Measurements from ENCODE around the gene ADAMTS17.
"Not testable (repeated sequence)": the region's sequence is repeated elsewhere in the genome, so short reads cannot be mapped to it uniquely, and the experiment has no call there.

ADAMTS17 gene

GRCh38 chr15:100341750-100342560 is at the start of gene ADAMTS17:
Gene ADAMTS17 (minus strand): TSS chr15:100341975. CDS start chr15:100341899, 76 bp downstream.
- peak; percentile 94 for DNase-seq

GRCh38 chr15:100385300-100386050 is 43.7 kb upstream of the ADAMTS17 start:
- no peak for DNase-seq

GRCh38 chr15:100384108-100384410 is 42.3 kb upstream of the ADAMTS17 start:
- DNase-seq, result no peak

- DNase-seq, result peak; percentile 27
Observed at GRCh38 chr15:100383302-100384107, 41.7 kb upstream of the ADAMTS17 start.

- DNase-seq, result peak; percentile 26
Observed at GRCh38 chr15:100373942-100374341, 32.2 kb upstream of the ADAMTS17 start.

- no peak for DNase-seq
Observed at GRCh38 chr15:100373120-100373896, 31.5 kb upstream of the ADAMTS17 start.

- peak; percentile 49 for DNase-seq
Observed at GRCh38 chr15:100372739-100373119, 31.0 kb upstream of the ADAMTS17 start.

- DNase-seq, result peak; percentile 47
Observed at GRCh38 chr15:100355342-100355741, 13.6 kb upstream of the ADAMTS17 start.

GRCh38 chr15:100353449-100353848 is 11.7 kb upstream of the ADAMTS17 start:
- no peak for DNase-seq

- peak; percentile 62 for DNase-seq
Observed at GRCh38 chr15:100350434-100351226, 8.9 kb upstream of the ADAMTS17 start.

- DNase-seq, result peak; percentile 88
Observed at GRCh38 chr15:100349696-100350433, 8.1 kb upstream of the ADAMTS17 start.

GRCh38 chr15:100349321-100349695 is 7.5 kb upstream of the ADAMTS17 start:
- no peak for DNase-seq

GRCh38 chr15:100348578-100348977 is 6.8 kb upstream of the ADAMTS17 start:
- no peak for DNase-seq

- no peak for DNase-seq
Observed at GRCh38 chr15:100346866-100347512, 5.2 kb upstream of the ADAMTS17 start.

GRCh38 chr15:100345438-100345837 is 3.7 kb upstream of the ADAMTS17 start:
- DNase-seq, result no peak

GRCh38 chr15:100343251-100343650 is 1.5 kb upstream of the ADAMTS17 start:
- no peak for DNase-seq

GRCh38 chr15:100341239-100341749 is 481 bp downstream of the ADAMTS17 start:
- DNase-seq, result no peak

- DNase-seq, result peak; percentile 25
Observed at GRCh38 chr15:100340721-100341238, 995 bp downstream of the ADAMTS17 start.

- DNase-seq, result no peak
Observed at GRCh38 chr15:100339999-100340398, 1.8 kb downstream of the ADAMTS17 start.

GRCh38 chr15:100339451-100339850 is 2.3 kb downstream of the ADAMTS17 start:
- DNase-seq, result not testable (repeated sequence)
